Activated T-cell treated with anti-CD3 and anti-CD28 coated beads for 24 hours (primary cell): ENCODE measurements around the gene CASP3.
"Not testable (repeated sequence)": the region's sequence is repeated elsewhere in the genome, so short reads cannot be mapped to it uniquely, and the experiment has no call there.

Experiments
- DNase-seq: peaks from one replicate; pipeline ENCODE4 v3.0.0-alpha.2; 2020; ENCODE audit warnings: low read depth

The CASP3 gene

DNA sequence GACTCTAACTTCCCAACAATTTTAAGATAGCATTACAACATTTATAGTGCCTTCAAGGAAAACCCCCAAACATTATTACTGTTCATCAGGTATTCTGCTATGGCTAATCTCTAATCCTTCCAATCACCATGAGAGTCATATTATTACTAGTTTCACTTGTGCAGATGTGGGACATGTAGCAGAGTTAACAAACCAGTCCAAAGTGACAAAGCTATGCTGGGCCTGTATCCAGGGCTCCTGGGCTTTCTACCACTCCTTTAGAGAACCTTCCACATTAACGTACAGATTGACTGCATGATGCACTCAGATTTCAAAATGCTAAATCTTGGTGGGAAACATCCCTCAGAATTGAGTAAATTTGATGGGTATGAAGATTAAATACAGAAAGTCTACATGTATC is 16.4 kb downstream of the CASP3 start:
- DNase-seq, result no peak

DNA sequence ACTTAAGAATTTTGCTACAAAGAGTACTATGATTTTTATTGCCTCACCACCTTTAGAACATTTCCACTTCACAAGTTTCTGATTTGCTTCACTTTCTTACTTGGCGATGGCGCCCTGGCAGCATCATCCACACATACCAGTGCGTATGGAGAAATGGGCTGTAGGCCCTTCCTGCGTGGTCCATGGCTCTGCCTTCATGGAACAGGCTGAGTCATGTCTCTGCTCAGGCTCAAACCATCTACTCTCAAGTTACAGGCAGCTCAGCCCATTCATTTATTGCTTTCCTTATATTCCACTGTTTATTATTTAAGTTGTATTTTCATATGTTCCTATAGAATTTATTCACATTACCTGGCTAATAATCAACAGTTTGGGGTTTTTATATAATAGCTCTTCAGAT is 21.1 kb downstream of the CASP3 start:
- DNase-seq, result no peak

DNA sequence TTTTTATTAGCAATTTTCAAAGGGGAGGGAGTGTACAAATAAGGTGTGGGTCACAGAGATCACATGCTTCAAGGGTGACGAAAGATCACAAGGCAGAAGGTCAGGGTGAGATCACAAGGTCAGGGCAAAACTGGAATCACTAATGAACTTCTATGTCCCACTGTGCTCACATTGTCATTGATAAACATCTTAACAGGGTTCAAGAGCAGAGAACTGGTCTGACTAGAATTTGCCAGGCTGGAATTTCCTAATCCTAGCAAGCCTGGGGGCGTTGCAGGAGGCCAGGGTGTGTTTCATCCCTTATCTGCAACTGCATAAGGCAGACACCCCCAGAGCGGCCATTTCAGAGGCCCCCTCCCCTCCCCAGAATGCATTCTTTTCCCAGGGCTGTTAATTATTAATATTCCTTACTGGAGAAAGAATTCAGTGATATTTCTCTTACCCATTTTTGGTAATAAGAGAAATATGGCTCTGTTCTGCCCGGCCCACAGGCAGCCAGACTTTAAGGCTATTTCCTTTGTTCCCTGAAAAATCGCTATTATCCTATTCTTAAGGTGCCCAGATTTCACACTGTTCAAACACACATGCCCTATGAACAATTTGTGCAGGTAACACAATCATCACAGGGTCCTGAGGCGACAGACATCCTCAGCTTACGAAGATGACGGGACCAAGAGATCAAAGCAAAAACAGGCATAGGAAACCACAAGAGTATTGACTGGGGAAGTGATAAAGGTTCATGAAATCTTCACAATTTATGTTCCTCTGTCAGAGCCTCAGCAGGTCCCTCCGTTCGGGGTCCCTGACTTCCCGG is 23.3 kb downstream of the CASP3 start:
- not testable (repeated sequence) for DNase-seq

DNA sequence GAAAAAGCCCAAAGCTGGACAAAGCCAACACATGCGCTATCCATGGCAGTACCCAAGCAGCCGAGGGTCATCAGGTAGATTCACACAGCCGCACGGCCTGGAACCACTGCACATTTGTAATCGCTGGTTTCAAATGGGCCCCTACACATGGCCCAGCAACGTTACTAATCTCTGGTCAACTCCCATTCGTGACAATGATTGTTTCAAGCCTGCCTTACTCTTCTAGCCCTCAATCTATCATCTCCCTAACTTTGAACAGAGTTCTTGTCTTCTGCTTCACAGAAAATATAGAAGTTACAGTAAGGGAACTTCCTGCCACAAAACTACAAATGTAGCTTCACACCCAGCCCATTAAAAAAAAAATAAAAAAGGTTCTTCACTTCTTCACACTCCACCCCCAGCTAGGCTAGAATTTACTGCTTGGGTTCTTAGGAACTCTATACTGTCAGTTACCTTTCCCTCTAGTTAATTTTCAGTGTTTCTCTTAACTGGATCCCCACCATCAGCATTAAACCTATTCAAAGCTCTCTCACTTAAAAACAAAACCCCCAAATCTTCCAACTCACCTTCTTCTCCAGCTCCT is 24.2 kb downstream of the CASP3 start:
- DNase-seq, result no peak

DNA sequence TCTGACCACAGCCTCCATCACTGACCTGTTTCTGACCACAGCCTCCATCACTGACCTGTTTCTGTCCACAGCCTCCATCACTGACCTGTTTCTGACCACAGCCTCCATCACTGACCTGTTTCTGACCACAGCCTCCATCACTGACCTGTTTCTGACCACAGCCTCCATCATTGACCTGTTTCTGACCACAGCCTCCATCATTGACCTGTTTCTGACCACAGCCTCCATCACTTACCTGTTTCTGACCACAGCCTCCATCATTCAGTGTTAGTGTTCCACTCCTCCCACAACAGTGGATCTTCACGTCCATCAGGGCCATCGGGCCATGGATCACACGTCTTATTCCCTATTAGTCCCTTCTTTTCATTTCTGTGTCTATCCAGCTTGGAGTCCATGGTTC is 24.7 kb downstream of the CASP3 start:
- DNase-seq, result not testable (repeated sequence)

DNA sequence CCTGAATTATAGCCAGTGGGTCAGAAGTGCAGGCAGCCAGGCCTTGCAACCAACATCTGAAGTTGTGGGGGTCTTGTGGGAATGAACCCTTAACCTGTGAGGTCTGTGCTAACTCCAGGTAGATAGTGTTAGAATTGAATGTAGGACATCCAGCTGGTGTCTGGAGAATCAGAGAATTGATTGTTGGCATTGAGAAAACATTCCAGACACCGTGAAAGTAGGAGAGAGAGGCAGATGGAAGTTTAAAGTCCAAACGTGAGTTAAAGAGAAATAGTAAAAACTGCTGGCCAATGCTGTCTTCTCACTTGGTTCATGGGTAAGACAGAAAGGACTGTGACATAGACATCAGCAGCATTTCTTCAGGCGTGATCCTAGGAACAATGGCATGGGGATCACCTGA is 27.7 kb downstream of the CASP3 start:
- DNase-seq, result no peak

DNA sequence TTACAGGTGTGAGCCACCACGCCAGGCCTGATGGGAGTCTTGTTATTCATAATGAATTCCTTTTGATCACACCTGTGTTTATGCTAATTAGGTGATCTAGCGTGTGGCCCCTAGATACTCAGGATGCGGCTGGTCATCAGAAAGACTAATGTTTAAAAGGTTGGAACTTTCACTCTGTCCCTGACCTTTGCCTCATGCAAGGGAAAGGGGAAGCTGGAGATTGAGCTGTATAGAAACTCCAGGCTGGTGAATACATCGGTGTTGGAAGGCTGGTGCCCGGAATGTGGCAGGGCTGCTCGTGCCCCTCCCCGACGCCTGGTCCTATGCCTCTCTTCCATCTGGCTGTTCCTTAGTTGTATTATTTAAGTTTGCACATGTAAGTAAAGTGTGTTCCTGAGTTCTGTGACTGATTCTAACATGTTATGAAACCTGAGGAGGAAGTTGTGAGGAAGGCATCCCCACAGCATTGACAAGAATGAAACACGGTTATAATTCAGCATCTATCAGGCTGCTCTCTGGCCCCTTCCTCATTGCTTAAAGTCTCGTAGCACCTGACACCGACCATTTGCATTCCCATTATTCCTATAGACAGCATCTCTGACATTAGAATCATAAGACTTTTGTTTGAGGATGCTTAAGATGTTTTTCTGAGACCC is 28.9 kb downstream of the CASP3 start:
- no peak for DNase-seq

DNA sequence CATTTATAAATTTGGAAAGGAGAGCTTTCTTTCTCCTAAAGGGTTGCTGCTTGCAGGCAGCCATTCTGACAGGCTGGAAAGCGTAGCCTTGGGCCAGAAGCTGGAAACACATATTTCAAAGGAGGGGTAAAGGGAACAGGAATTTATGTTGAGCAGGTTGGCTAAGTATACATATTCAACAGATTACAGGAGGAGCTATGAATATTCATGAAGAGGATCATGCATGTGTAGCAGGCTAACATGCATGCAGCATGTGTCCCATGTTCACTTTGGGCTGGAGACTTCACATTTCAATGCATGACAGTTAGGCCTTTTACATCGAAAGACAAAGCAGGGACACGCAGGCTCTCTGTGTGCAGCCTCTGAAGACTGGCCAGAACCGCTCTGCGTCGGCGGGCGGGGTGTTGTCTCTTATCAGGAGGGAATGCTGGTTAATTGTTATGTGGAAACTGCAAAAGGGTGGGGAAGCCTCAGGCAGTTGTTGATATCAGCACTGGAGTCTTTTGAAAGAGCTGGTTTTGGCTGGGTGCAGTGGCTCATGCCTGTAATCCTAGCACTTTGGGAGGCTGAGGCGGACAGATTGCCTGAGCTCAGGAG is 31.5 kb downstream of the CASP3 start:
- DNase-seq, result no peak

DNA sequence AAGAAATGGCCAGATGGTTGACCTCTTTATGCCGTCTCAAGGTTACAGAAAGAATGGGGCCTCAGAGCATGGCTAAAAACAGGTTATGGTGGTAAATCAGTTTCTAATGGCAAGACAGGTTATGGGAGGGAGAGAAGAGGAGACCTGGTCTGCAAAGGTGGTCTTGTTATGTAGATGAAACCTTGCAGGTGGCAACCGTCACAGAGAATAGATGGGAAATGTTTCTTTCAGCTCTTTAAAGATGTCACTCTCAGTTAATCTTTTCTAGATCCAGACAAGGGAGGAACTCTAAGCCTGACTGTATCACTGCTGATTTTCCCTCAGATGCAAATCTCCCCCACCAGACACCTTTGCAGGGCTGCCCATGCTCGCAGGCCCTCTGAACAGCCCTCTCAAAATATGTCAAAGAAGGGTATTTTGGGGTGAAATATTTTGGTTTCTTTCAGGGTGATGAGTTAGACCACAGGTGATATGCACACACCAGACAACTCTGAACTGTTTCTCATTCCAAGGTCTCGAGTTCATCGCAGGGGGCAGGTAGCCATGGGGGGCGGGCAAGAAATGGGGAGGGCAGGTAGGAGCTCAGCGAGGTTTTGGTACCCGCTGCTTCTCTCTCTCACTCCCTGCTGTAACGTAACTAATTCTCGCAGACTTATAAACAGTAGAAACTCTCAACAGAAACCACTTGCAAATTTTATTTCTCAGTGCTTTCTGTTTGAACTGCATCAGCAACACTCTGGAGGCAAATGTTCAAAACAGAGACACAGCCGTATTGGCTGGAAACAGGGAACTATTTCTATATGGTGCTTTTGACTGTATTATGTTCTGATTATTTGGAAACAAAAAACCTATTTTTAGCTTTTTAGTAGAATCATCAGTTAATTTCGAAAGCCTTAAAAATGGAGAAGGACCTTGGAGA is 32.4 kb downstream of the CASP3 start:
- DNase-seq, result no peak

DNA sequence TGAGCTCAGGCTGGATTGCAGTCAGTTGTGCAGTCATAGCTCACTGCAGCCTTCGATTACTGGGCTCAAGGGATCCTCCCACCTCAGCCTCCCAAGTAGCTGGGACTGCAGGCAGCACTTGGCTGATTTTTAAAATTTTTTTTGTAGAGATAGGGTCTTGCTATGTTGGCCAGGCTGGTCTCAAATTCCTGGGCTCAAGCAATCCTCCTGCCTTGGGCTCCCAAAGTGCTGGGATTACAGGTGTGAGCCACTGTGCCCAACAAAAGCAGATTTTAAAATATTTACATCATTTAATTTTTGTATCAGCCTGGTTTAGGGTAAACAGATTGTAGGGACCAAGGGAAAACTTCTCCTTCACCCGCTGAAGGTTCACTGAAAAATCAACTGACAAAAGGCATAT is 33.1 kb downstream of the CASP3 start:
- not testable (repeated sequence) for DNase-seq

DNA sequence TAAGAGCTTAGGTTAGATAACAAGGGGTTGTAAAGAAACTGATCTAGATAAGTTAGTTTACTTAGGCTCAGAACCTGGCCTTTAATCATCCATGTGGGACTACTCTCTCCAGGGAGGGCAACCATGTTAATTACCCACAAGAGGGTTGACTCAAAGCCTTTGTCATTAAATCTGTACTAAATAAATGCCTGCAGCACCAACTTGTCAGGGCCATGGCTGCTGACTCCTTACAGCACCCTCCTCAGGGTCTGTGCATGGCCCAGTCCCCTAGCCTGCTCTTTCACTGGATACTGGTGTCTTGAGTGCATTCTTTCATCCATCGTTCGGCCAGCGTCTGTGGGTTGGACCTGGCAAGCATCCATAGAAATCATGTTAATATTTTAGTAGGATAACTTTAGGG is 34.7 kb downstream of the CASP3 start:
- DNase-seq, result no peak

DNA sequence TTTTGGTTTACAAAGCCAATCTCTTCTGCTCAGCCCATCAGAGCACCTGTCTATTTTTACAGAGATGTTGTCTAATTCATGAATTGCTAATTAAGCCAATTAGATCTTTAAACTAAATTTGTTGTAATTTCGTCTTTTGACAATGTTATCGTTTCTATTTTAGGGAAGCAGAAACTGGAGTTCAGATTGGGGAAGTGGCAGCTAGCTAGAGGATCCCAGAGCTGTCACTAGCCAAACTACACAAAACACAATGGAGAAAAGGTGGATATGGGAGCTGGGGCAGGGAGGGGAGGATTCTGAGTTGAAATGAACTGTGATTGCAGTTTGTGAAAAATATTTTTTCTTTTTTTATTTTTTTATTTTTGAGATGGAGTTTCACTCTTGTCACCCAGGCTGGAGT is 35.8 kb downstream of the CASP3 start:
- DNase-seq, result no peak

DNA sequence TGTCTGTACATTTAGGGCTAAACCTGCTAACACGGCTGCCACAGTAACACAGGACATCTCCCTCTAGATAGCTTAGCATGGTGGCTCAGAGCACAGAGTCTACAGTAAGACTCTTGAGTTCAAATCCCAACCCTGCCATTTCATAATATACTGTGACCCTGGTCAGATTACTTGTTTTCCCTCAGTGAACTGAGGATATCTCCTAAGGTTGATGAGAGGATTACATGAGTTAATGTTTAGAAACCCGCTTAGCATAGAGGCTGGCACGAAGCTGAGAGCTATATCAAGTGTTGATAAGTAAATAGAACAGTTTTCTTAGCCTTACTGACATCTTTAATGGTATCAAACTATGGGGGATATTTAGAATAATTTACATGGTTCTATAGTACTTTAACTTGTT is 37.2 kb downstream of the CASP3 start:
- DNase-seq, result no peak

DNA sequence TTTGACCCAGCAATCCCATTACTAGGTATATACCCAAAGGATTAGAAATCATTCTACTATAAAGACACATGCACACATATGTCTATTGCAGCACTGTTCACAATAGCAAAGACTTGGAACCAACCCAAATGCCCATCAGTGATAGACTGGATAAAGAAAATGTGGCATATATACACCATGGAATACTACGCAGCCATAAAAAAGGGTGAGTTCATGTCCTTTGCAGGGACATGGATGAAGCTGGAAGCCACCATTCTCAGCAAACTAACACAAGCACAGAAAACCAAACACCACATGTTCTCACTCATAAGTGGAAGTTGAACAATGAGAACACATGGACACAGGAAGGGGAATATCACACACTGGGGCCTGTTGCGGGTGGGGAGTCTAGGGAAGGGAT is 41.8 kb downstream of the CASP3 start:
- DNase-seq, result not testable (repeated sequence)

DNA sequence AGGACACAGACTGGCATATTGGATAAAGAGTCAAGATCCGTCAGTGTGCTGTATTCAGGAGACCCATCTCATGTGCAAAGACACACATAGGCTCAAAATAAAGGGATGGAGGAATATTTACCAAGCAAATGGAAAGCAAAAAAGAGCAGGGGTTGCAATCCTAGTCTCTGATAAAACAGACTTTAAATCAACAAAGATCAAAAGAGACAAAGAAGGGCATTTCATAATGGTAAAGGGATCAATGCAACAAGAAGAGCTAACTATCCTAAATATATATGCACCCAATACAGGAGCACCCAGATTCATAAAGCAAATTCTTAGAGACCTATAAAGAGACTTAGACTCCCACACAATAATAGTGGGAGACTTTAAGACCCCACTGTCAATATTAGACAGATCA is 46.4 kb downstream of the CASP3 start:
- not testable (repeated sequence) for DNase-seq

DNA sequence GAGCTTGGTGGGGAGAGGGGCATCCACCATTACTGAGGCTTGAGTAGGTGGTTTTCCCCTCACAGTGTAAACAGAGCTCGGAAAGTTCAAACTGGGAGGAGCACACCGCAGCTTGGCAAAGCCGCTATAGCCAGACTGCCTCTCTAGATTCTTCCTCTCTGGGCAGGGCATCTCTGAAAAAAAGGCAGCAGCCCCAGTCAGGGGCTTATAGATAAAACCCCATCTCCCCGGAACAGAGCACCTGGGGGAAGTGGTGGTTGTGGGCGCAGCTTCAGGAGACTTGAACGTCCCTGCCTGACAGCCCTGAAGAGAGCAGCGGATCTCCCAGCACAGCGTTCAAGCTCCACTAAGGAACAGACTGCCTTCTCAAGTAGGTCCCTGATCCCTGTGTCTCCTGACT is 48.3 kb downstream of the CASP3 start:
- not testable (repeated sequence) for DNase-seq

DNA sequence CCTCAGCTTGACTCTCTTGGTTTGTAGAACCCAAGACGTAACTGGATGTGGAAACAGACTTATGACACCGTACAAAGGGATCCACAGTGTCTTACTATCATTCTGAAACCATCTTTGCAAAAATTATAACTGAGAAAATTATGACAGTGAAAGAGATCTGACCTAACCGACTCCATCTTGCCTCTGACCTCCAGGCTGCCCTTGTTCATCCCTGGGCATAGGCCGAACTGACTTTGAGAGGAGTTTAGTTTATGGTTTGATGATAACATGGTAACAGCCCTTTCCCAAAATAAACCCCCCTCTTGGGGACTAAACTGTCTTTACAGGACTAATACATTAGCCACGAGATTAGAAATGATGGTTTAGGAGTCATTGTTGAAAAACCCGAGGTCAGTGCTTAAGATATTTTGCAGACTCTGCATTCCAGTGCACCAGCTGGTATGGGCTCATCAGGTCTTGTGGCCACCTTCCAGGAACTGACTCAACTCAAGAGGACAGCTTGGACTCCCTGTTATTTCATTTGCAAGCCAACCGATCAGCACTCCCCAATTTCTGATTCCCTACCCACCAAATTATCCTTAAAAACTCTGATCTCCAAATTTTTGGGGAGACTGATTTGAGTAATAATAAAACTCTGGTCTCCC is 49.6 kb downstream of the CASP3 start:
- no peak for DNase-seq

DNA sequence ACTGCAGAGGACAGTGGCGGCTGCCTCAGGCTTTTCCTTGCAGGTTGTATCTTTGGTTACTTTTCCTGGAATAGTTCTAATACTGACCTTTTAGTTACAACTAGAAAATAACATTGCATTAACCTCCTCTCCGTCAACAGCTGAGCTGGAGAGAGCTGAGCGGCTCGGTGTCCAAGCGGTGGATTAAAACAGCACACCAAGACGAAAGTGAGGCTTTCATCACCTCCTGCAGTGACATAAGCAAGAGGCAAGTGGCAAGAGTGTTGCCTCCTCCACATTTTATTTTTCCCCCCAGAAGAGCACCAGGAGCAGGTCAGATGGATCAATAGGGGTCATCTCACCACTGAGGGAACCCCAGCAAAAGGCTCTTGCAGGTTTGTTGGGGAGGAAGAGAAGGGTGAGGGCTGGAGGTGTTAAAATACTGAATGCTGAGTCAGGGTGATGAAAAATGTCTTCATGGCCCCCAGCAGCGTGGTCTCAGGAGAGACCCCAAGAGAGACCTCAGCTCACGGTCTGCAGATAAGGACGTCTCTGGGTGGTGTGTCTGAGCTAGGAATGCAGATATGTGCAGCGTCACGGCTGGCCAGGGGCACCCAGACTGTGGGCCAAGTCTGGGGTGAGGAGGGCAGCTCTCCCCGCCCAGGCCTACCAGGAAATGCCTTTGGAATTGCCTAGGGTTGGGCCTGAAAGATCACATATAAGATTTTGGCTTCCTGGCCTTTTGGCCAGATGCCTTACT is 50.3 kb downstream of the CASP3 start:
- no peak for DNase-seq

DNA sequence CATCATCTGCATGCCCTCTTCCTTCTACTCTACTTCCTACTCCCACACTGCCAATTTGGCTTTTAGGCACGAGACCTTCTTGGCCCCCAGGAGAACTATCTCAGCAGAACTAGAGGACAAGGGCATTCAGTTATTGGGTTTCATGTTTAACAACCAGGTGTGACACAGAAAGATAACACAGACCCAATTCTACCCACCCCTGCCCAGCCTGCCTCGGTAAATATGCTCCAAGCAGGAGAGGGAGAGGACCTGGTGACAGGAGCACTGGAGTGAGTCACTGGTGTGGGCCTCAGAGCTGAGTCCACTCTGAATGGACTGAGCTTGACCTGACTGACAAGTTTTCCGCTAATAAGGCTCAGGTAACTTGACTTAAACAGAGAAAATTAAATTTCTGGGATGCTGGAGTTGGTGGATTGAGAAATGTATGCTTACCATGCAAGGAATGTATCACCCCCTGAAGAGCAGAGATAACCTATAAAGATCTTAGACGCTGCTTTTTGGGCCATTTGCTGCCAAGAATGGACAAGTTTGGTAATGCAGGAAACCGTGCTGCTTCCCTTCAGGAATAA is 52.5 kb downstream of the CASP3 start:
- no peak for DNase-seq

DNA sequence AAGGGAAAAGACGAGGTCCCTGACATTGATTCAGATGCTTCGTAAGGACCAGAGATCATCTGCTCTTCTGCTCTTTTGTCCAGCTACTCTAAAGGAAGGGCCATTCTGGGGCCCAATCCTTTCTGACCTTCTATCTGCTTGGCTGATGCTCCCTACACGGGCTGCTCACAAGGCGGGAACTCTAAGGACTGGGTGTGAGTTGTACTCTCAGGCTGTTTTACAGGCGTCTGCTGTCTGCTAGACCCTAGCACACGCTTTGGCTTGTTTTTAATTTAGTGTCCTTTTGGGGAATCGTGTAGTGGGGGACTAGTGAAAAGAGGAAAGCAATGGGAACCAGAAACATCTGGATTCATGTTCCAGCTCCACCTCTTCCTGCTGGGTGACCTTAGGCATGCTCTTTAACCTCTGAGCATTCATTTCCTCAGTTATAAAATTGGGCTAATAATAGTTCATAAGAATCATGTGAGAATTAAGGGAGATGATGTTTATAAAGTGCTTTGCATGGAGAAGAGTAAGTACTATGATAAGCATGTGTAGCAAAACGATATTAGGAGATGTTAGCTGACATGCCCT is 53.1 kb downstream of the CASP3 start:
- no peak for DNase-seq
